Stimulated activated CD8-positive, alpha-beta memory T cell treated with anti-CD3 and anti-CD28 coated beads, Interleukin-15, amount 100 ng/mL, for 48 hours (primary cell): ENCODE results near the gene RBCK1.

ENCODE experiments used
- DNase-seq, 2 donors: peaks; one replicate each; pipeline ENCODE4 v3.0.0-alpha.2; 2020; ENCODE audit warnings: low read depth in 2 of 2

Gene RBCK1

GRCh38 chr20:399182-399707 is 8.9 kb upstream of the RBCK1 start:
- DNase-seq, result no peak

- DNase-seq, result no peak
These were observed 8.0 kb upstream of the RBCK1 start for GRCh38 chr20:400128-400453.

GRCh38 chr20:400454-401275 is 7.4 kb upstream of the RBCK1 start:
- DNase-seq, result no peak

- no peak for DNase-seq
These were observed 6.2 kb upstream of the RBCK1 start for GRCh38 chr20:401682-402495.

- DNase-seq, result no peak
These were observed 5.6 kb upstream of the RBCK1 start for GRCh38 chr20:402496-402885.

GRCh38 chr20:402898-403581 is 5.1 kb upstream of the RBCK1 start:
- DNase-seq, result no peak

GRCh38 chr20:403582-403957 is 4.5 kb upstream of the RBCK1 start:
- DNase-seq, result no peak

GRCh38 chr20:404088-404487 is 4.0 kb upstream of the RBCK1 start:
- DNase-seq, result no peak

GRCh38 chr20:406200-407132 is 1.6 kb upstream of the RBCK1 start:
- DNase-seq, result no peak

GRCh38 chr20:407133-407952 is 756 bp upstream of the RBCK1 start:
- peak; percentile 56 to 59 for DNase-seq

GRCh38 chr20:408843-409696 is 971 bp downstream of the RBCK1 start:
- DNase-seq, result peak in 1 of 2 donors; percentile 5

GRCh38 chr20:409697-410559 is 1.8 kb downstream of the RBCK1 start:
- DNase-seq, result no peak

GRCh38 chr20:412081-412480 is 4.0 kb downstream of the RBCK1 start:
- no peak for DNase-seq

- DNase-seq, result no peak
These were observed 6.1 kb downstream of the RBCK1 start for GRCh38 chr20:414161-414560.

- no peak for DNase-seq
These were observed 7.8 kb downstream of the RBCK1 start for GRCh38 chr20:415820-416322.

GRCh38 chr20:416950-417800 is 9.1 kb downstream of the RBCK1 start:
- DNase-seq, result no peak

GRCh38 chr20:417801-418342 is 9.8 kb downstream of the RBCK1 start:
- no peak for DNase-seq
